Mesenteric fat pad (tissue), 1 donor: ENCODE data around the gene UNC13B. TPM values are rescaled to one million over a fixed set of nuclear protein-coding genes. Genes with fewer than 3 reads are reported as not detected.

ENCODE experiments used
- DNase-seq: peaks from one replicate; pipeline ENCODE4 v3.0.0-alpha.2; 2020; ENCODE audit warnings: low spot score
- total RNA-seq: library from RNA; stranded (reverse); fragmentation: NEBNext Ultra II Directional; extraction: Animal tissue kit (Norgen Biotek cat#: 25700); gene quantifications from one replicate; pipeline ENCODE4 v1.2.1, GENCODE V29; 2021
- donor health status: DM: yes; HTN: yes; CAD: no.

The UNC13B gene
- total RNA-seq, 1 donor from 2014 or later = 29.0 TPM

GRCh38 chr9:35415402-35416097 is 253.7 kb downstream of the UNC13B start:
- no peak for DNase-seq

GRCh38 chr9:35416098-35416427 is 254.3 kb downstream of the UNC13B start:
- DNase-seq = no peak

- no peak for DNase-seq
These were observed 260.5 kb downstream of the UNC13B start for GRCh38 chr9:35422346-35422745.

- DNase-seq = no peak
These were observed 260.9 kb downstream of the UNC13B start for GRCh38 chr9:35422753-35423152.

- no peak for DNase-seq
These were observed 261.7 kb downstream of the UNC13B start for GRCh38 chr9:35423499-35423898.

GRCh38 chr9:35424356-35425352 is 262.8 kb downstream of the UNC13B start:
- DNase-seq = no peak

GRCh38 chr9:35426627-35427026 is 264.8 kb downstream of the UNC13B start:
- no peak for DNase-seq

GRCh38 chr9:35431467-35431866 is 269.7 kb downstream of the UNC13B start:
- no peak for DNase-seq

GRCh38 chr9:35432076-35432475 is 270.3 kb downstream of the UNC13B start:
- no peak for DNase-seq

- no peak for DNase-seq
These were observed 275.1 kb downstream of the UNC13B start for GRCh38 chr9:35436933-35437332.

- no peak for DNase-seq
These were observed 284.2 kb downstream of the UNC13B start for GRCh38 chr9:35446012-35446411.

GRCh38 chr9:35448496-35448895 is 286.7 kb downstream of the UNC13B start:
- DNase-seq = no peak

GRCh38 chr9:35452481-35452880 is 290.7 kb downstream of the UNC13B start:
- no peak for DNase-seq

- no peak for DNase-seq
These were observed 292.0 kb downstream of the UNC13B start for GRCh38 chr9:35453786-35454185.

Other genes with a start within 250 kb of the UNC13B start
- gene PHF24, start 203.7 kb upstream of the UNC13B start, total RNA-seq = 0.39 TPM
- gene DNAJB5, start 172.3 kb upstream of the UNC13B start, total RNA-seq = 8.0 TPM
- gene VCP, start 89.4 kb upstream of the UNC13B start, total RNA-seq = 280 TPM
- 11.3 TPM for gene FANCG, start 82.1 kb upstream of the UNC13B start, total RNA-seq
- 15.2 TPM for gene PIGO, start 65.4 kb upstream of the UNC13B start, total RNA-seq
- 95.4 TPM for gene STOML2, start 58.9 kb upstream of the UNC13B start, total RNA-seq
- gene ATOSB, start 46.1 kb upstream of the UNC13B start, total RNA-seq = 27.7 TPM